ENCODE results near the gene LTF. TPM values are rescaled to one million over a fixed set of nuclear protein-coding genes. Genes with fewer than 3 reads are reported as not detected.

The LTF gene
- total RNA-seq (10 to 100 TPM; 10.5 to 21.0 (median 13.7) TPM), polyA plus RNA-seq (1 to 10 TPM; 6.9 to 7.0 TPM)

GRCh38 chr3:46464326-46465195, at the start of gene LTF:
LTF (minus strand) TSS chr3:46464905; CDS start chr3:46464867, 38 bp downstream.
- no peaks in the 10 kb centered on the region for H3K9me3 ChIP-seq
- FAIRE-seq, result no peak
- ATAC-seq, result no peak
- H3K4me1 ChIP-seq, result peaks cover 0 to 26% (median 0%) of the 10 kb centered on the region in 3 donors
- no peaks in the 10 kb centered on the region for H3K36me3 ChIP-seq
- no peak within 1 kb of the TSS for H3K4me3 ChIP-seq
- H3K27me3 ChIP-seq, result no peaks in the 10 kb centered on the region
- DNase-seq, result no peak
- TF ChIP-seq CTCF (IDR thresholded peaks at IDR 0.05), result no peak
- peak within 1 kb of the TSS in 1 of 4 donors; percentile 63 for H3K27ac ChIP-seq
- WGBS, 2 donors, result 58 to 69% methylated on average over 43 to 44 of the region's 44 CpGs
- intact Hi-C loops (cut with DNase I), result no loop called here

- Histone ChIP-seq H3K4me3 (no peak overlapping the region), H3K27me3 (no peaks in the 10 kb centered on the region), H3K4me1 (no peaks in the 10 kb centered on the region), H3K27ac (no peak overlapping the region), H3K36me3 (no peaks in the 10 kb centered on the region), H3K9me3 (no peaks in the 10 kb centered on the region)
- ATAC-seq (peak in 1 of 4 donors; percentile 63), DNase-seq (no peak), FAIRE-seq (no peak)
- no peak for TF ChIP-seq CTCF (IDR thresholded peaks at IDR 0.05)
- 73 to 82% methylated on average over 2 of the region's 2 CpGs for WGBS, 2 donors
- intact Hi-C loops (cut with DNase I), result no loop called here
Measured at GRCh38 chr3:46512191-46512749, 47.6 kb upstream of the LTF start.

- Histone ChIP-seq H3K4me1 (no peaks in the 10 kb centered on the region), H3K27ac (no peak overlapping the region), H3K36me3 (no peaks in the 10 kb centered on the region), H3K4me3 (no peak overlapping the region), H3K9me3 (no peaks in the 10 kb centered on the region), H3K27me3 (no peaks in the 10 kb centered on the region)
- intact Hi-C loops (cut with DNase I), result loop anchor here in 1 of 3 donors (10.0 kb wide), 1 partner anchor 115 kb away; no protein-coding TSS in a partner anchor
- 75 to 76% methylated on average over 4 of the region's 4 CpGs for WGBS, 2 donors
- DNase-seq (no peak), FAIRE-seq (no peak), ATAC-seq (no peak)
- no peak for TF ChIP-seq CTCF (IDR thresholded peaks at IDR 0.05)
Measured at GRCh38 chr3:46509661-46510187, 45.0 kb upstream of the LTF start.

- Histone ChIP-seq H3K4me3 (no peak overlapping the region), H3K27ac (no peak overlapping the region), H3K9me3 (no peaks in the 10 kb centered on the region), H3K27me3 (no peaks in the 10 kb centered on the region), H3K36me3 (no peaks in the 10 kb centered on the region), H3K4me1 (no peaks in the 10 kb centered on the region)
- FAIRE-seq (no peak), DNase-seq (no peak), ATAC-seq (no peak)
- no peak for TF ChIP-seq CTCF (IDR thresholded peaks at IDR 0.05)
- 90 to 94% methylated on average over 4 of the region's 4 CpGs for WGBS, 2 donors
- intact Hi-C loops (cut with DNase I), result loop anchor here in 1 of 3 donors (10.0 kb wide), 1 partner anchor 116 kb away; no protein-coding TSS in a partner anchor
Measured at GRCh38 chr3:46508850-46509591, 44.3 kb upstream of the LTF start.

Measured in pancreas (tissue), 10 donors.